IMR-90 (cell line): ENCODE measurements around the gene MED23. TPM values are rescaled to one million over a fixed set of nuclear protein-coding genes. Genes with fewer than 3 reads are reported as not detected.

Experiments
- ATAC-seq: fragments of 200-7000 bp; cut with Tn5 transposase; 2 replicates; pipeline ENCODE4 v1.9.1; 2020; ENCODE audit warnings: low read depth, mild to moderate bottlenecking, moderate library complexity
- BruUV-seq: library from RNA; stranded (reverse); fragments of 400-500 nt; replicated peaks from 2 replicates; lab custom pipeline; 2021; lab: Mats Ljungman, UMichigan
- CTCF ChIA-PET: fragments of 300-600 bp; formaldehyde crosslinking; extraction: SDS; loops from one replicate; lab custom pipeline; 2021; ENCODE audit warnings: antibody characterized with exemption; lab: Yijun Ruan, JAX
- POLR2A ChIA-PET: fragments of 300-600 bp; sonication (Branson Sonifier 250); formaldehyde crosslinking; loops from one replicate; lab custom pipeline; 2022; ENCODE audit warnings: antibody characterized with exemption; ENCODE audit not compliant: unreplicated experiment; lab: Charles Lee
- DNase-seq: peaks from one replicate; pipeline ENCODE4 v3.0.0; 2013
- H2AFZ ChIP-seq: replicated peaks from 2 replicates; pipeline ENCODE3; 2013; ENCODE audit warnings: low read length, mild to moderate bottlenecking; ENCODE audit not compliant: poor library complexity
- H2AK5ac ChIP-seq: 2 replicates; pipeline ENCODE4 v1.6.1; 2013; ENCODE audit warnings: low read depth, low read length, inconsistent platforms
- H2AK9ac ChIP-seq: replicated peaks from 2 replicates; pipeline ENCODE3; 2013; ENCODE audit warnings: mild to moderate bottlenecking, low read depth, low read length, moderate library complexity; ENCODE audit not compliant: poor library complexity
- H2BK120ac ChIP-seq: 2 replicates; pipeline ENCODE4 v1.6.1; 2013; ENCODE audit warnings: low read depth, low read length, inconsistent platforms
- H2BK15ac ChIP-seq: 3 replicates; pipeline ENCODE4 v1.6.1; 2013; ENCODE audit warnings: low read depth, low read length, inconsistent platforms
- H2BK20ac ChIP-seq: 2 replicates; pipeline ENCODE4 v1.6.1; 2013; ENCODE audit warnings: low read depth, mild to moderate bottlenecking, inconsistent platforms, low read length, moderate library complexity
- H2BK5ac ChIP-seq: 2 replicates; pipeline ENCODE4 v1.6.1; 2013; ENCODE audit warnings: mild to moderate bottlenecking, low read depth, low read length, inconsistent platforms; ENCODE audit not compliant: poor library complexity, severe bottlenecking
- H3K14ac ChIP-seq: replicated peaks from 2 replicates; pipeline ENCODE4 v1.6.1; 2013; ENCODE audit warnings: low read depth, low read length, inconsistent platforms
- H3K18ac ChIP-seq: 2 replicates; pipeline ENCODE4 v1.6.1; 2013; ENCODE audit warnings: low read depth, low read length, control low read depth
- H3K23ac ChIP-seq: 2 replicates; pipeline ENCODE4 v1.6.1; 2013; ENCODE audit warnings: low read depth, low read length, inconsistent platforms
- H3K27ac ChIP-seq: 2 replicates; pipeline ENCODE4 v1.5.1; 2013; ENCODE audit warnings: mild to moderate bottlenecking, control low read depth, low read length; ENCODE audit not compliant: insufficient read depth
- H3K27me3 ChIP-seq: 2 replicates; pipeline ENCODE4 v1.6.1; 2013; ENCODE audit warnings: low read length; ENCODE audit not compliant: control insufficient read depth, insufficient read depth
- H3K36me3 ChIP-seq: 2 replicates; pipeline ENCODE4 v1.6.1; 2013; ENCODE audit warnings: low read length, mixed read lengths; ENCODE audit not compliant: control insufficient read depth, insufficient read depth
- H3K4ac ChIP-seq: 2 replicates; pipeline ENCODE4 v1.6.1; 2013; ENCODE audit warnings: low read depth, low read length, inconsistent platforms
- H3K4me1 ChIP-seq: 2 replicates; pipeline ENCODE4 v1.6.1; 2013; ENCODE audit warnings: low read length, mixed read lengths; ENCODE audit not compliant: control insufficient read depth, insufficient read depth
- H3K4me2 ChIP-seq: 2 replicates; pipeline ENCODE4 v1.6.1; 2013; ENCODE audit warnings: low read depth, mild to moderate bottlenecking, control low read depth, low read length, moderate library complexity
- H3K4me3 ChIP-seq: 2 replicates; pipeline ENCODE4 v1.5.1; 2013; ENCODE audit warnings: low read depth, mild to moderate bottlenecking, control low read depth, low read length, moderate library complexity; ENCODE audit not compliant: insufficient read depth
- H3K56ac ChIP-seq: 2 replicates; pipeline ENCODE4 v1.6.1; 2013; ENCODE audit warnings: low read length, inconsistent platforms; ENCODE audit not compliant: insufficient read depth; ENCODE audit errors: extremely low read depth
- H3K79me1 ChIP-seq, 2 experiments: 2 replicates each; pipeline ENCODE4 v1.6.1; 2013; ENCODE audit warnings: low read length in 2 of 2, inconsistent platforms in 1 of 2, low read depth in 1 of 2
- H3K9ac ChIP-seq: 2 replicates; pipeline ENCODE4 v1.6.1; 2013; ENCODE audit warnings: low read depth, low read length, control low read depth
- H3K9me1 ChIP-seq: 2 replicates; pipeline ENCODE4 v1.6.1; 2013; ENCODE audit warnings: low read length, inconsistent platforms; ENCODE audit not compliant: insufficient read depth
- H3K9me3 ChIP-seq: 2 replicates; pipeline ENCODE4 v1.6.1; 2013; ENCODE audit warnings: low read length; ENCODE audit not compliant: control insufficient read depth, insufficient read depth
- H4K20me1 ChIP-seq: 2 replicates; pipeline ENCODE4 v1.6.1; 2013; ENCODE audit warnings: low read length, inconsistent platforms; ENCODE audit not compliant: insufficient read depth
- H4K5ac ChIP-seq: 2 replicates; pipeline ENCODE4 v1.6.1; 2013; ENCODE audit warnings: mild to moderate bottlenecking, low read depth, low read length, control low read depth
- H4K8ac ChIP-seq, 2 experiments: 2 replicates each; pipeline ENCODE4 v1.6.1; 2013; ENCODE audit warnings: low read depth in 2 of 2, low read length in 2 of 2, control low read depth in 1 of 2, inconsistent platforms in 1 of 2
- H4K91ac ChIP-seq: 2 replicates; pipeline ENCODE4 v1.6.1; 2013; ENCODE audit warnings: low read depth, low read length, inconsistent platforms; ENCODE audit not compliant: insufficient read depth
- BHLHE40 ChIP-seq: fragments of 150-350 bp; IDR thresholded peaks from 2 replicates; pipeline ENCODE4 v1.6.1; 2016; ENCODE audit warnings: mild to moderate bottlenecking, low read depth, low read length
- ELK1 ChIP-seq: fragments of 150-350 bp; IDR thresholded peaks from 2 replicates; pipeline ENCODE4 v1.6.1; 2016; ENCODE audit warnings: low read depth, mild to moderate bottlenecking, low read length, moderate library complexity, borderline replicate concordance
- MAFK ChIP-seq: IDR thresholded peaks from 2 replicates; pipeline ENCODE4 v1.6.1; 2012; ENCODE audit warnings: low read depth, low read length, improper control_type of control experiment
- POLR2A ChIP-seq: IDR thresholded peaks from 2 replicates; pipeline ENCODE4 v1.6.1; 2012; ENCODE audit warnings: mild to moderate bottlenecking, low read depth, low read length
- RAD21 ChIP-seq: IDR thresholded peaks from 2 replicates; pipeline ENCODE4 v1.6.1; 2012; ENCODE audit warnings: low read length, improper control_type of control experiment
- RCOR1 ChIP-seq: IDR thresholded peaks from 2 replicates; pipeline ENCODE4 v1.6.1; 2012; ENCODE audit warnings: mild to moderate bottlenecking, low read length, improper control_type of control experiment; ENCODE audit not compliant: insufficient replicate concordance
- WGBS, 2 experiments: methylation state at CpG; one replicate each; pipeline versions ENCODE4 v1.1.5 to v1.1.7; 2013; ENCODE audit warnings: missing lambda C conversion rate in 2 of 2; ENCODE audit not compliant: insufficient read length in 1 of 2; ENCODE audit errors: extremely low coverage in 2 of 2; 5-methylcytosine and 5-hydroxymethylcytosine counted together
- dilution Hi-C: fragments of 300-500 bp; cut with HindIII; formaldehyde crosslinking; loops from one replicate; pipeline ENCODE4 v1.14.3; 2018; ENCODE audit warnings: low sequenced_read_pairs; ENCODE audit not compliant: unreplicated experiment
- in situ Hi-C: fragments of 300-500 bp; cut with MboI; formaldehyde crosslinking; loops from 3 replicates; pipeline ENCODE4 v1.14.3; 2019; ENCODE audit warnings: low sequenced_read_pairs, inconsistent platforms, mixed read lengths
- intact Hi-C: fragments of 100-400 bp; cut with micrococcal nuclease; formaldehyde crosslinking; loops from 2 replicates; pipeline ENCODE4 v1.10.0; 2022
- polyA plus RNA-seq, 3 experiments: library from polyadenylated mRNA; depleted of rRNA; stranded (reverse); fragments of >200 nt; gene quantifications; 2 replicates each; pipeline ENCODE4 v1.2.3, GENCODE V29; 2012; ENCODE audit warnings: low replicate concordance in 1 of 3
- total RNA-seq: library from RNA; depleted of rRNA; stranded (reverse); fragments of >200 nt; gene quantifications from 2 replicates; pipeline ENCODE4 v1.2.3, GENCODE V29; 2012

MED23 gene
- total and polyA plus RNA-seq, 2 of the 4 experiments (the other 2 are of a cell fraction), result 16.0 to 40.7 TPM

GRCh38 chr6:131551902-131552301 is 76.1 kb downstream of the MED23 start:
- Histone ChIP-seq H2AK9ac (no peak overlapping the region), H2AK5ac (no peak overlapping the region), H3K56ac (no peak overlapping the region), H3K9ac (no peak overlapping the region), H3K18ac (no peak overlapping the region), H3K36me3 (no peaks in the 10 kb centered on the region), H3K9me3 (no peaks in the 10 kb centered on the region), H3K23ac (no peak overlapping the region), H2AFZ (no peak overlapping the region), H2BK20ac (no peak overlapping the region), H3K27ac (no peak overlapping the region), H4K91ac (no peak overlapping the region), H4K20me1 (no peaks in the 10 kb centered on the region), H2BK120ac (no peak overlapping the region), H3K4me1 (no peaks in the 10 kb centered on the region), H3K4me2 (no peak overlapping the region), H2BK5ac (no peak overlapping the region), H3K4me3 (no peak overlapping the region), H3K9me1 (no peaks in the 10 kb centered on the region), H4K8ac (no peak overlapping the region), H3K14ac (no peak overlapping the region), H4K5ac (no peak overlapping the region), H3K79me1 (no peaks in the 10 kb centered on the region), H3K4ac (no peak overlapping the region), H3K27me3 (peaks cover 13% of the 10 kb centered on the region), H2BK15ac (no peak overlapping the region)
- DNase-seq, result no peak
- intact Hi-C loops (no loop called here), in situ Hi-C loops (no loop called here), dilution Hi-C loops (no loop called here)
- ChIA-PET CTCF (interaction anchor here (0.7 kb wide), 1 partner anchor 1985 kb away, joined by 4 read pairs; no protein-coding TSS in a partner anchor), POLR2A (interaction anchor here (0.5 kb wide), 1 partner anchor 61 kb away, joined by 3 read pairs; no protein-coding TSS in a partner anchor)
- no CpG with 5 or more reads among the region's 4 CpGs for WGBS, 2 experiments
- TF ChIP-seq BHLHE40, result no peak
- TF ChIP-seq POLR2A, result no peak
- no peak for TF ChIP-seq ELK1
- TF ChIP-seq RCOR1, result no peak
- no peak for TF ChIP-seq MAFK
- no peak for TF ChIP-seq RAD21
- no TSS peak for BruUV-seq
- no peak for ATAC-seq
